GM13976 (cell line): ENCODE results near the gene PARP12.

Source experiments
- DNase-seq: peaks from one replicate; pipeline ENCODE4 v3.0.0; 2012; ENCODE audit warnings: low spot score
- in situ Hi-C: fragments of 300-500 bp; cut with MboI; formaldehyde crosslinking; loops from one replicate; pipeline ENCODE4 v1.12.0; 2022; ENCODE audit warnings: low sequenced_read_pairs, mixed read lengths, inconsistent platforms; ENCODE audit not compliant: unreplicated experiment
- TF ChIP-seq, protein P1 (sequence below): IDR thresholded peaks from 2 replicates; pipeline ENCODE4 v1.5.1; 2012; ENCODE audit warnings: borderline replicate concordance, mild to moderate bottlenecking; ENCODE audit not compliant: insufficient read depth; ENCODE audit errors: extremely low read depth, missing control alignments, control extremely low read depth

Gene PARP12

DNA sequence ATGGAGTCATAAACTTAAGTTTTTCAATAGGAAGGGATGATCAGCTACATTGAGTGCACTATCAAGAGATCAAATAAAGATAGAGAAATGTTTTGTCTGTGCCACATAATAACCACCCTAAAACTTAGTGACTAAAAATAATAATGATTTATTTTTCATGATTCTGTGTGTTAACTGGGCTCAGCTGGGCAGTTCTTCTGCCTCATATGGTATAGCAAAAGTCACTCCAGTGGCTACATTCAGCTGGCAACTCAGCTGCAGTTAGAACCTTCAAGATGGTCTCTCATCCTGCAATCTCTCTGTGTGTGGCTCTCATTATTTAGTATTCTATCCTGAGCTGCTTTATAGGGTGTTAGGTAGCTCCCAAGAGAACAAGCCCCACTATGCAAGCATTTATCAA lies 7.8 kb upstream of the PARP12 start:
- DNase-seq, result no peak
- in situ Hi-C loops, result no loop called here

DNA sequence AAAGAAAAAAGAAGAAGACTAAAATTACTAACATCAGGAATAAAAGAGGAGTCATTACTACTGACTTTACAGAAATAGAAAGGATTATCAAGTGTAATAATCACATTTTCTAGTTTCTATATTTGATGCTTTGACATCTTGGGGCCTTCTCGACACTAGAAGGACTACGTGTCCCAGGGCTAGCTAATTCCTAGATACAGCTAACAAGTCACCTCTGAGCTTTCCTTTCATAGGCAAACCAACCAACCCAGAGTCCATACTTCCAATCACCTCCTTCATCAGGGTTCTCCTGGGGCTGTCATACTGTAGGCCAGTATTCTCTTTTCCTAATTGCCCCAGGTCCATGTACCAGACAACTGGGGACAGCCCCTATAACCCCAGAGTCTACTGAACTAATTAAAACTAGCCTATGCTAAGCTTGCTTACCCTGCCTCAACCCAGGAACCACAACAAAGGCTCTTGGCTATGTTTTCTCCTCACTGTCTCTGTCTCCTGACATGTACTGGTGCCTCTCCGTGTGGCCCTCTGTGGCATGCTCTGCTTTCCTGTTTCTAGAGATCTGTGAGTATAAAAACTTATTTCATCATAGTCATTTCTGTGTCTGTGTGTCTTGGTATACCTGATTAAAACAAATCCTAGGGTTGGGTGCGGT lies 6.7 kb upstream of the PARP12 start:
- TF ChIP-seq, protein P1, sequence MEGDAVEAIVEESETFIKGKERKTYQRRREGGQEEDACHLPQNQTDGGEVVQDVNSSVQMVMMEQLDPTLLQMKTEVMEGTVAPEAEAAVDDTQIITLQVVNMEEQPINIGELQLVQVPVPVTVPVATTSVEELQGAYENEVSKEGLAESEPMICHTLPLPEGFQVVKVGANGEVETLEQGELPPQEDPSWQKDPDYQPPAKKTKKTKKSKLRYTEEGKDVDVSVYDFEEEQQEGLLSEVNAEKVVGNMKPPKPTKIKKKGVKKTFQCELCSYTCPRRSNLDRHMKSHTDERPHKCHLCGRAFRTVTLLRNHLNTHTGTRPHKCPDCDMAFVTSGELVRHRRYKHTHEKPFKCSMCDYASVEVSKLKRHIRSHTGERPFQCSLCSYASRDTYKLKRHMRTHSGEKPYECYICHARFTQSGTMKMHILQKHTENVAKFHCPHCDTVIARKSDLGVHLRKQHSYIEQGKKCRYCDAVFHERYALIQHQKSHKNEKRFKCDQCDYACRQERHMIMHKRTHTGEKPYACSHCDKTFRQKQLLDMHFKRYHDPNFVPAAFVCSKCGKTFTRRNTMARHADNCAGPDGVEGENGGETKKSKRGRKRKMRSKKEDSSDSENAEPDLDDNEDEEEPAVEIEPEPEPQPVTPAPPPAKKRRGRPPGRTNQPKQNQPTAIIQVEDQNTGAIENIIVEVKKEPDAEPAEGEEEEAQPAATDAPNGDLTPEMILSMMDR, result no peak
- no peak for DNase-seq
- in situ Hi-C loops, result no loop called here

More for the DNA sequence above, 7.8 kb upstream of the PARP12 start:
- TF ChIP-seq, protein P1, result no peak

DNA sequence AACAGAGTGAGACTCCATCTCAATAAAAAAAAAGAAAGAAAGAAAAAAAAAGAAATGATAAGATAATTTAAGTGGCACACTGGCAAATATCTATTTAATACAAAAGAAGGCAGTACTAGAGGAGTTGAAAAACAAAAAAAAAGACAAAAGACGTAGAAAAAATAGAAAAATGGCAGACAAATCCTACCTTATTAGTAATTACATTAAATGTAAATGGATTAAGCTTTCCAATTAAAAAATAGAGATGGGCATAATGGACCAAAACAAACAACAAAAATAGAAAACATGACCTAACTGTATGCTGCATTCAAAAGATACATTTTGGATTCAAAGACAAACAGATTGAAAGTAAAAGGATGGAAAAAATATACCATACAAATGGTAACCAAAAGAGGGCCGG lies 5.3 kb upstream of the PARP12 start:
- no peak for DNase-seq
- TF ChIP-seq, protein P1, result no peak
- in situ Hi-C loops, result no loop called here

DNA sequence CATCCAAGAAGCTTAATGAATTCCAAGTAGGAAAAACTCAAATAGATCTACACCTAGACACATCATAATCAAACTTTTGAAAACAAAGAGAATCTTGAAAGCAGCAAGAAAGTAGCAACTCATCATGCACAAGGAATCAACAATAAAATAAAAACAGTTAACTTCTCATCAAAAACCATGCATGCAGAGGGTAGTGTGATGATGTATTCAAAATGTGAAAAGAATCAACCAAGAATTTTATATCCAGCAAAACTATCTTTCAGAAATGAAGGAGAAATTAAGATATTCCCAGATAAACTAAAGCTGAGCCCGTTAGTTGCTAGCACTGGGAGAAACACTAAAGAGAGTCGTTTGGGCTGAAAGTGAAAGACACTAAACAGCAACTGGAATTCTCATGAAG lies 4.3 kb upstream of the PARP12 start:
- no peak for DNase-seq
- in situ Hi-C loops, result no loop called here
- TF ChIP-seq, protein P1, result no peak

DNA sequence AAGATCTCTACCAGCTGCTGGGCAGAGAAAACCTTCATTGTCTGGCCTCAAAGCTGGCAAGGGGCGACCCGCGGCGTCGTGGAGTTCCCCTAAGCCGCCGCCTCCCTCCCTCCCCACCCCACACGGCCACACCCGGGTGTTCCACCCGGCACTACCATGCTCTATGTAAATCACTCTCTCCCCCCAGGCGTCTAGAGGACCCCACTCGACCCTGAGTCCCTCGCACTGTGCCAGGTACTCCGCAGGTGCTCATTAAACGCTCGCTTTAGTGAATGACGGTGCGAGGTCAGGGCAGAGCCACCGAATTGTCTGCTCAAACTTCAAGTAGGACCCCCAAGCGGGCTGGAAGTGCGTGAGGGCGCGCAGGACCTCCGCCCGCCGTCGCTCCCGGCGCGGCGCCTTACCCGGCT lies 628 bp downstream of the PARP12 start:
- peak; percentile 38 for DNase-seq
- TF ChIP-seq, protein P1, result no peak
- in situ Hi-C loops, result no loop called here

DNA sequence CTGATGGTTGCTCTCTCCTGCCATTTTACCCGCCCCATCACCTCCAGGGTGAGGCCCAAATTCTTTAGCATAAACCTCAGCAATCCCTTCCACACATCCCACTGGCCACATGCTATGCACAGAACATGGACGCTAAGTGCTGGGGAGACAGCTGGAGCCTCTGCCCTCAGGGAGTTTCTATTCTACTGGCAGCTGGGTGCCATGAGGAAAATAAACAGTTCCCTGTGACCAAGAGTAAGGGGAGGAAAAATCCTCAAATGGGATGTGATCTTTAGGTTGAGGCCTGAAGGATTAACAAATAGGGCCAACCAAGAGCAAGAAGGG lies 1.2 kb downstream of the PARP12 start:
- DNase-seq, result no peak
- TF ChIP-seq, protein P1, result no peak
- in situ Hi-C loops, result no loop called here
